GM18951 (cell line): ENCODE measurements around the gene OR1J2.

ENCODE experiments used
- POLR2A ChIP-seq: IDR thresholded peaks from 4 replicates; pipeline ENCODE4 v1.6.1; 2011; ENCODE audit warnings: mild to moderate bottlenecking; ENCODE audit not compliant: insufficient read length, insufficient read depth; ENCODE audit errors: extremely low read depth
- in situ Hi-C: fragments of 300-500 bp; cut with MboI; formaldehyde crosslinking; loops from one replicate; pipeline ENCODE4 v1.12.0; 2022; ENCODE audit warnings: low sequenced_read_pairs, mixed read lengths, inconsistent platforms; ENCODE audit not compliant: unreplicated experiment

Gene OR1J2

GRCh38 chr9:122510502-122510901, at the start of gene OR1J2:
TSS of gene OR1J2 (plus strand) at chr9:122510802. CDS start at chr9:122510802, 0 bp downstream.
- TF ChIP-seq POLR2A, result no peak
- in situ Hi-C loops, result no loop called here

- in situ Hi-C loops, result loop anchor here (10.0 to 25.0 kb wide), 3 partner anchors 341 to 898 kb away; partner anchors contain the start of genes CRB2 and OR1K1
- no peak for TF ChIP-seq POLR2A
Measured at GRCh38 chr9:122463828-122464632, 46.6 kb upstream of the OR1J2 start.

GRCh38 chr9:122464633-122465567, 45.7 kb upstream of the OR1J2 start:
- TF ChIP-seq POLR2A, result no peak

GRCh38 chr9:122466456-122466855, 44.1 kb upstream of the OR1J2 start:
- in situ Hi-C loops, result loop anchor here (10.0 to 25.0 kb wide), 3 partner anchors 338 to 896 kb away; partner anchors contain the start of genes CRB2 and OR1K1

More at GRCh38 chr9:122464633-122465567, 45.7 kb upstream of the OR1J2 start:
- in situ Hi-C loops, result loop anchor here (10.0 to 25.0 kb wide), 3 partner anchors 340 to 897 kb away; partner anchors contain the start of genes CRB2 and OR1K1

GRCh38 chr9:122468735-122469134, 41.9 kb upstream of the OR1J2 start:
- in situ Hi-C loops, result loop anchor here (10.0 to 25.0 kb wide), 3 partner anchors 336 to 894 kb away; partner anchors contain the start of genes CRB2 and OR1K1
- TF ChIP-seq POLR2A, result no peak

More at GRCh38 chr9:122466456-122466855, 44.1 kb upstream of the OR1J2 start:
- no peak for TF ChIP-seq POLR2A

- in situ Hi-C loops, result loop anchor here (25.0 kb wide), 2 partner anchors 513 to 888 kb away; partner anchors contain the start of gene CRB2
- no peak for TF ChIP-seq POLR2A
Measured at GRCh38 chr9:122474561-122474960, 36.0 kb upstream of the OR1J2 start.

GRCh38 chr9:122475717-122476116, 34.9 kb upstream of the OR1J2 start:
- TF ChIP-seq POLR2A, result no peak
- in situ Hi-C loops, result no loop called here

- TF ChIP-seq POLR2A, result no peak
- in situ Hi-C loops, result no loop called here
Measured at GRCh38 chr9:122477346-122477745, 33.3 kb upstream of the OR1J2 start.

GRCh38 chr9:122477826-122478225, 32.8 kb upstream of the OR1J2 start, which contains the start of gene OR1J1:
TSS of gene OR1J1 (minus strand) at chr9:122477926. CDS start at chr9:122477926, 0 bp downstream.
- no peak for TF ChIP-seq POLR2A
- in situ Hi-C loops, result no loop called here

- in situ Hi-C loops, result no loop called here
- no peak for TF ChIP-seq POLR2A
Measured at GRCh38 chr9:122479062-122479461, 31.5 kb upstream of the OR1J2 start.

GRCh38 chr9:122498883-122499288, 11.7 kb upstream of the OR1J2 start:
- in situ Hi-C loops, result no loop called here

GRCh38 chr9:122506964-122507363, 3.6 kb upstream of the OR1J2 start:
- no peak for TF ChIP-seq POLR2A
- in situ Hi-C loops, result no loop called here

More at GRCh38 chr9:122498883-122499288, 11.7 kb upstream of the OR1J2 start:
- TF ChIP-seq POLR2A, result no peak

- no peak for TF ChIP-seq POLR2A
- in situ Hi-C loops, result no loop called here
Measured at GRCh38 chr9:122518226-122518625, 7.6 kb downstream of the OR1J2 start.
